Stimulated activated CD4-positive, alpha-beta T cell treated with anti-CD3 and anti-CD28 coated beads, Interleukin-1b, Interleukin-23, amount 100 ng/mL, for 4 hours (primary cell): ENCODE measurements around the gene NRP1.
"Not testable (repeated sequence)": the region's sequence is repeated elsewhere in the genome, so short reads cannot be mapped to it uniquely, and the experiment has no call there.

Experiments used
- DNase-seq, 2 donors: peaks; one replicate each; pipeline ENCODE4 v3.0.0-alpha.2; 2020; ENCODE audit warnings: low read depth in 2 of 2

Gene NRP1

GRCh38 chr10:33334153-33334804 is at the start of gene NRP1:
Gene NRP1, minus strand, starts transcription at chr10:33334667. Its CDS starts 285 bp downstream, at chr10:33334382.
- peak in 1 of 2 donors; percentile 14 for DNase-seq

GRCh38 chr10:33384201-33384600 is 49.7 kb upstream of the NRP1 start:
- DNase-seq = not testable (repeated sequence)

GRCh38 chr10:33382921-33383713 is 48.6 kb upstream of the NRP1 start:
- no peak for DNase-seq

- DNase-seq = no peak
These were observed 47.7 kb upstream of the NRP1 start for GRCh38 chr10:33382216-33382600.

GRCh38 chr10:33381451-33382215 is 47.2 kb upstream of the NRP1 start:
- DNase-seq = no peak

- DNase-seq = no peak
These were observed 43.2 kb upstream of the NRP1 start for GRCh38 chr10:33377658-33378025.

GRCh38 chr10:33376976-33377657 is 42.6 kb upstream of the NRP1 start:
- no peak for DNase-seq

- DNase-seq = no peak
These were observed 42.0 kb upstream of the NRP1 start for GRCh38 chr10:33376476-33376875.

GRCh38 chr10:33373263-33373662 is 38.8 kb upstream of the NRP1 start:
- no peak for DNase-seq

GRCh38 chr10:33371234-33371633 is 36.8 kb upstream of the NRP1 start:
- DNase-seq = no peak

- DNase-seq = no peak
These were observed 36.0 kb upstream of the NRP1 start for GRCh38 chr10:33370434-33370930.

GRCh38 chr10:33368086-33368485 is 33.6 kb upstream of the NRP1 start:
- no peak for DNase-seq

- DNase-seq = no peak
These were observed 31.5 kb upstream of the NRP1 start for GRCh38 chr10:33365871-33366411.

- DNase-seq = no peak
These were observed 30.8 kb upstream of the NRP1 start for GRCh38 chr10:33365301-33365700.

GRCh38 chr10:33363106-33363505 is 28.6 kb upstream of the NRP1 start:
- DNase-seq = no peak

- no peak for DNase-seq
These were observed 23.5 kb upstream of the NRP1 start for GRCh38 chr10:33358016-33358415.

GRCh38 chr10:33355274-33355673 is 20.8 kb upstream of the NRP1 start:
- no peak for DNase-seq

GRCh38 chr10:33353853-33354252 is 19.4 kb upstream of the NRP1 start:
- DNase-seq = no peak

GRCh38 chr10:33353334-33353733 is 18.9 kb upstream of the NRP1 start:
- no peak for DNase-seq

GRCh38 chr10:33352615-33353014 is 18.1 kb upstream of the NRP1 start:
- DNase-seq = no peak

GRCh38 chr10:33352175-33352574 is 17.7 kb upstream of the NRP1 start:
- no peak for DNase-seq

- DNase-seq = no peak
These were observed 15.6 kb upstream of the NRP1 start for GRCh38 chr10:33350041-33350440.
